H1 (cell line): ENCODE data around the gene CCDC192. TPM values are rescaled to one million over a fixed set of nuclear protein-coding genes. Genes with fewer than 3 reads are reported as not detected.

Experiments used
- CTCF ChIA-PET: fragments of 300-600 bp; sonication (Branson Sonifier 250); formaldehyde crosslinking; loops from one replicate; lab custom pipeline; 2021; ENCODE audit not compliant: partially characterized antibody; lab: Charles Lee
- POLR2A ChIA-PET: fragments of 300-600 bp; sonication (Branson Sonifier 250); formaldehyde crosslinking; loops from one replicate; lab custom pipeline; 2021; ENCODE audit warnings: inconsistent platforms; ENCODE audit not compliant: partially characterized antibody; lab: Charles Lee
- DNase-seq, 2 experiments: peaks; one replicate each; pipeline versions ENCODE4 v3.0.0 to v3.0.0-alpha.2; 2010 to 2022; ENCODE audit warnings: low spot score in 2 of 2, low read depth in 1 of 2, mixed read lengths in 1 of 2
- FAIRE-seq: peaks from 2 replicates; lab custom pipeline; 2011; peaks lifted over from hg19 to GRCh38; lab: Jason Lieb, UNC
- H2AFZ ChIP-seq: 2 replicates; pipeline ENCODE4 v1.8.1; 2012; ENCODE audit warnings: low read length, inconsistent platforms
- H2AK5ac ChIP-seq: 2 replicates; pipeline ENCODE4 v1.6.1; 2013; ENCODE audit warnings: low read depth, low read length
- H2BK120ac ChIP-seq: replicated peaks from 2 replicates; pipeline ENCODE3; 2013; ENCODE audit warnings: low read depth, low read length, inconsistent platforms
- H2BK12ac ChIP-seq: 2 replicates; pipeline ENCODE4 v1.6.1; 2013; ENCODE audit warnings: low read depth, low read length
- H2BK15ac ChIP-seq: 2 replicates; pipeline ENCODE4 v1.6.1; 2013; ENCODE audit warnings: low read length
- H2BK20ac ChIP-seq: 2 replicates; pipeline ENCODE4 v1.6.1; 2013; ENCODE audit warnings: low read length
- H2BK5ac ChIP-seq: 2 replicates; pipeline ENCODE4 v1.6.1; 2013; ENCODE audit warnings: low read depth, low read length
- H3K14ac ChIP-seq: 2 replicates; pipeline ENCODE4 v1.6.1; 2013; ENCODE audit warnings: inconsistent platforms; ENCODE audit not compliant: insufficient read length
- H3K18ac ChIP-seq: 2 replicates; pipeline ENCODE4 v1.6.1; 2013; ENCODE audit warnings: low read length; ENCODE audit errors: extremely low read depth
- H3K23ac ChIP-seq: 2 replicates; pipeline ENCODE4 v1.6.1; 2013; ENCODE audit warnings: inconsistent platforms; ENCODE audit not compliant: insufficient read length
- H3K23me2 ChIP-seq: 2 replicates; pipeline ENCODE4 v1.6.1; 2013; ENCODE audit warnings: low read depth, low read length
- H3K27ac ChIP-seq: 2 replicates; pipeline ENCODE4 v1.6.1; 2011; ENCODE audit warnings: low read depth, low read length, inconsistent platforms
- H3K27me3 ChIP-seq, 4 experiments: replicated peaks in 1 of 4; 1 replicate in 1 of 4; 2 replicates in 3 of 4; pipeline versions ENCODE4 v1.6.1 to v1.8.1; 2011 to 2013; ENCODE audit warnings: low read length in 3 of 4, mild to moderate bottlenecking in 3 of 4, inconsistent platforms in 2 of 4, mixed read lengths in 2 of 4, moderate library complexity in 1 of 4; ENCODE audit not compliant: control insufficient read depth in 3 of 4, insufficient read depth in 3 of 4; ENCODE audit errors: extremely low read depth in 1 of 4
- H3K36me3 ChIP-seq, 4 experiments: 2 replicates each; pipeline versions ENCODE4 v1.6.1 to v1.8.1; 2011 to 2013; ENCODE audit warnings: mild to moderate bottlenecking in 4 of 4, low read length in 3 of 4, moderate library complexity in 2 of 4, control low read depth in 1 of 4, inconsistent platforms in 1 of 4; ENCODE audit not compliant: insufficient read depth in 4 of 4, control insufficient read depth in 2 of 4
- H3K4ac ChIP-seq: replicated peaks from 2 replicates; pipeline ENCODE3; 2013; ENCODE audit warnings: low read length, low read depth, mixed read lengths, inconsistent platforms; ENCODE audit not compliant: insufficient read length
- H3K4me1 ChIP-seq, 4 experiments: replicated peaks in 1 of 4; 1 replicate in 1 of 4; 2 replicates in 3 of 4; pipeline versions ENCODE4 v1.6.1 to v1.8.1; 2011 to 2013; ENCODE audit warnings: low read length in 3 of 4, inconsistent platforms in 2 of 4, mixed read lengths in 1 of 4; ENCODE audit not compliant: insufficient read depth in 4 of 4, control insufficient read depth in 3 of 4
- H3K4me2 ChIP-seq, 2 experiments: 2 replicates each; pipeline versions ENCODE4 v1.6.1 to v1.8.1; 2011 to 2013; ENCODE audit warnings: low read depth in 2 of 2, low read length in 2 of 2, control low read depth in 1 of 2, inconsistent platforms in 1 of 2, mild to moderate bottlenecking in 1 of 2; ENCODE audit not compliant: insufficient read depth in 1 of 2
- H3K4me3 ChIP-seq, 4 experiments: fragments of 200-600, 300-600 bp in 1 of 4; sonication (generic), shearing (Covaris generic), sonication (Bioruptor Twin) in 1 of 4; 2 replicates each; pipeline versions ENCODE4 v1.5.1 to v1.8.1; 2011 to 2016; ENCODE audit warnings: low read length in 4 of 4, low read depth in 3 of 4, control low read depth in 2 of 4, inconsistent platforms in 2 of 4, mild to moderate bottlenecking in 2 of 4, mixed read lengths in 1 of 4, moderate library complexity in 1 of 4; ENCODE audit not compliant: insufficient read depth in 2 of 4; ENCODE audit errors: extremely low read depth in 1 of 4
- H3K56ac ChIP-seq: replicated peaks from 2 replicates; pipeline ENCODE3; 2013; ENCODE audit warnings: low read depth, mild to moderate bottlenecking, mixed read lengths, low read length, inconsistent platforms; ENCODE audit not compliant: insufficient read length
- H3K79me1 ChIP-seq: 2 replicates; pipeline ENCODE4 v1.6.1; 2013; ENCODE audit warnings: low read depth, low read length, control low read depth
- H3K79me2 ChIP-seq, 2 experiments: 2 replicates each; pipeline versions ENCODE4 v1.6.1 to v1.8.1; 2012 to 2013; ENCODE audit warnings: low read length in 2 of 2, mild to moderate bottlenecking in 2 of 2, inconsistent platforms in 1 of 2; ENCODE audit not compliant: insufficient read depth in 2 of 2, control insufficient read depth in 1 of 2
- H3K9ac ChIP-seq, 4 experiments: replicated peaks in 1 of 4; 1 replicate in 1 of 4; 2 replicates in 3 of 4; pipeline versions ENCODE4 v1.6.1 to v1.8.1; 2011 to 2013; ENCODE audit warnings: low read depth in 3 of 4, low read length in 3 of 4, control low read depth in 2 of 4, mild to moderate bottlenecking in 2 of 4, moderate library complexity in 2 of 4, inconsistent platforms in 1 of 4; ENCODE audit errors: extremely low read depth in 1 of 4
- H3K9me3 ChIP-seq, 2 experiments: 2 replicates each; pipeline versions ENCODE4 v1.6.1 to v1.8.1; 2012 to 2013; ENCODE audit warnings: mild to moderate bottlenecking in 2 of 2, moderate library complexity in 2 of 2, control low read depth in 1 of 2, inconsistent platforms in 1 of 2, low read depth in 1 of 2, low read length in 1 of 2, mixed read lengths in 1 of 2; ENCODE audit not compliant: insufficient read depth in 2 of 2
- H4K20me1 ChIP-seq, 2 experiments: replicated peaks in 1 of 2; 2 replicates each; pipeline versions ENCODE3 to v1.8.1; 2011 to 2013; ENCODE audit warnings: inconsistent platforms in 2 of 2, low read length in 2 of 2, mild to moderate bottlenecking in 1 of 2; ENCODE audit not compliant: insufficient read depth in 2 of 2, control insufficient read depth in 1 of 2
- H4K5ac ChIP-seq: 2 replicates; pipeline ENCODE4 v1.6.1; 2013; ENCODE audit warnings: low read length, low read depth, mixed read lengths, inconsistent platforms; ENCODE audit not compliant: insufficient read length
- H4K8ac ChIP-seq: 2 replicates; pipeline ENCODE4 v1.8.0; 2013; ENCODE audit warnings: mild to moderate bottlenecking, moderate library complexity, low read length, inconsistent platforms; ENCODE audit not compliant: insufficient read depth; ENCODE audit errors: extremely low read depth
- H4K91ac ChIP-seq: replicated peaks from 2 replicates; pipeline ENCODE3; 2013; ENCODE audit warnings: low read length, mixed read lengths, inconsistent platforms; ENCODE audit not compliant: insufficient read length
- CBX8 ChIP-seq: fragments of 300-800, 300-1000 bp; sonication (generic); IDR thresholded peaks from 2 replicates; pipeline ENCODE4 v1.7.1; 2016; ENCODE audit warnings: low read depth, low read length, borderline replicate concordance
- KDM5A ChIP-seq: fragments of 200-600 bp; IDR thresholded peaks from 2 replicates; pipeline ENCODE4 v1.7.1; 2012; ENCODE audit warnings: mild to moderate bottlenecking, low read length, inconsistent platforms, mixed read lengths
- POLR2A ChIP-seq, 2 experiments: IDR thresholded peaks; 1 replicate in 1 of 2; 2 replicates in 1 of 2; pipeline ENCODE4 v1.6.1; 2011; ENCODE audit warnings: low read depth in 2 of 2, low read length in 2 of 2, mild to moderate bottlenecking in 2 of 2; ENCODE audit errors: control extremely low read depth in 1 of 2
- POU5F1 ChIP-seq: IDR thresholded peaks from 2 replicates; pipeline ENCODE4 v1.6.1; 2011; ENCODE audit warnings: low read depth, mild to moderate bottlenecking, low read length, moderate library complexity
- RAD21 ChIP-seq, 2 experiments: IDR thresholded peaks in 1 of 2; conservative IDR thresholded peaks in 1 of 2; 2 replicates each; pipeline ENCODE4 v1.6.1; 2011; ENCODE audit warnings: low read depth in 2 of 2, low read length in 2 of 2, improper control_type of control experiment in 1 of 2, inconsistent platforms in 1 of 2, mild to moderate bottlenecking in 1 of 2, moderate library complexity in 1 of 2
- RBBP5 ChIP-seq: IDR thresholded peaks from 2 replicates; pipeline ENCODE4 v1.7.1; 2012; ENCODE audit warnings: low read depth, mild to moderate bottlenecking, inconsistent platforms, low read length, moderate library complexity, borderline replicate concordance
- RXRA ChIP-seq: IDR thresholded peaks from 2 replicates; pipeline ENCODE4 v1.6.1; 2011; ENCODE audit warnings: low read depth, mild to moderate bottlenecking, low read length, moderate library complexity; ENCODE audit not compliant: insufficient read depth
- TBP ChIP-seq: IDR thresholded peaks from 2 replicates; pipeline ENCODE4 v1.6.1; 2011; ENCODE audit warnings: low read depth, low read length, improper control_type of control experiment
- WGBS, 2 experiments: shearing (Covaris generic) in 1 of 2; methylation state at CpG; one replicate each; pipeline versions ENCODE4 v1.1.6 to v1.1.7; 2013 to 2015; ENCODE audit warnings: low lambda C conversion rate in 2 of 2, mixed read lengths in 2 of 2, inconsistent platforms in 1 of 2, low coverage in 1 of 2, missing lambda C conversion rate in 1 of 2; ENCODE audit not compliant: insufficient replicate concordance in 2 of 2, insufficient coverage in 1 of 2, insufficient read length in 1 of 2; ENCODE audit errors: extremely low coverage in 1 of 2, missing lambda C conversion rate in 1 of 2; 5-methylcytosine and 5-hydroxymethylcytosine counted together
- polyA plus RNA-seq, 7 experiments: library from polyadenylated mRNA; depleted of rRNA in 3 of 7; stranded (reverse) in 5 of 7; unstranded in 2 of 7; fragments of >200 nt in 5 of 7; fragments of 200-250 nt in 2 of 7; gene quantifications; 1 replicate in 5 of 7; 2 replicates in 1 of 7; 4 replicates in 1 of 7; pipeline versions ENCODE4 v1.2.1 to v1.2.3, GENCODE V29; 2011 to 2013; ENCODE audit warnings: missing spikeins in 2 of 7, mixed read lengths in 2 of 7
- total RNA-seq: library from RNA; stranded (reverse); fragmentation: NEBNext Ultra II Directional; extraction: Animal tissue kit (Norgen Biotek cat#: 25700); gene quantifications from 2 replicates; pipeline ENCODE4 v1.2.1, GENCODE V29; 2021
- TF ChIP-seq, protein P1 (sequence below): IDR thresholded peaks from 2 replicates; pipeline ENCODE4 v1.6.1; 2012; ENCODE audit warnings: low read length, inconsistent platforms
- TF ChIP-seq, protein P2 (sequence below): IDR thresholded peaks from 2 replicates; pipeline ENCODE4 v1.6.1; 2011; ENCODE audit warnings: low read length, improper control_type of control experiment

CCDC192 gene
- total and polyA plus RNA-seq, 2 of the 8 experiments (the other 6 are each of a cell fraction or from before 2014, with no cell fraction given) = 0.61 TPM; not detected in 1

DNA sequence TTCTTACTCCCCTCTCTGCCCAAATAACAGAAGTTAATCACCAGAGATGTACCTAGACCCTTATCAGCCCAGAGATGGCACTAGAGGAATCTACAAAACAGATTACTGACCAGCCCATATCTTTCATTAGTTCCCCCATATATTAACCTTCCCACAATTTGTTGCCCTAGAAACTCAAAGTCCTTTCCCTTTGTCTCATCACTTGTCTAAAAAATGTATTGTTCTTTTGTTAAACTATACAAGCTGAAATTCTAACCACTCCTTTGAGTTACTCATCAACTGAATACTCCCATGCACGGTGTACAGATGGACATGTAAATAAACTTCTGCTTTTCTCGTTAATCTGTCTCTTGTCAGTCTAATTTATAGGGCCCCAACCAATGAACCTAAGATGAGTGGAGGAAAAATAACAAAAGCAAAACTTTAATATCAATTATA, 130.9 kb downstream of the CCDC192 start:
- DNase-seq (no peak), FAIRE-seq (no peak)
- Histone ChIP-seq H4K8ac (no peak overlapping the region), H3K4me2 (no peak overlapping the region), H3K27ac (no peak overlapping the region), H3K4me3 (no peak overlapping the region), H2BK20ac (no peak overlapping the region), H4K20me1 (no peaks in the 10 kb centered on the region), H3K36me3 (no peaks in the 10 kb centered on the region), H3K9ac (no peak overlapping the region), H4K91ac (no peak overlapping the region), H4K5ac (no peak overlapping the region), H3K23me2 (no peaks in the 10 kb centered on the region), H2BK15ac (no peak overlapping the region), H3K56ac (no peak overlapping the region), H2BK12ac (no peak overlapping the region), H2AFZ (no peak overlapping the region), H2AK5ac (no peak overlapping the region), H3K18ac (no peak overlapping the region), H3K4me1 (0 out of 7 replicates have a peak, but pooled peaks cover 0 to 2% (median 0%) of the 10 kb centered on the region in 4 experiments), H3K23ac (no peak overlapping the region), H3K27me3 (no peaks in the 10 kb centered on the region), H3K14ac (no peak overlapping the region), H2BK120ac (no peak overlapping the region), H3K4ac (no peak overlapping the region), H2BK5ac (no peak overlapping the region), H3K79me2 (no peaks in the 10 kb centered on the region), H3K79me1 (no peaks in the 10 kb centered on the region), H3K9me3 (no peaks in the 10 kb centered on the region)
- POLR2A ChIA-PET = no interaction called here
- WGBS, 2 experiments = 78% methylated on average over 2 of the region's 2 CpGs; no CpG with 5 or more reads in 1 of the 2 experiments
- TF ChIP-seq RAD21 (IDR thresholded peaks at IDR 0.05 in 1 of 2, conservative IDR thresholded peaks at IDR 0.05 in 1 of 2; ENCODE audit: low read depth in 2 of 2, low read length in 2 of 2) (no peak), POU5F1 (no peak), RBBP5 (no peak), POLR2A (IDR thresholded peaks at IDR 0.05; ENCODE audit: control extremely low read depth in 1 of 2, low read depth in 2 of 2, low read length in 2 of 2) (no peak), TBP (no peak), KDM5A (no peak), CBX8 (no peak), RXRA (no peak)
- TF ChIP-seq, protein P1, sequence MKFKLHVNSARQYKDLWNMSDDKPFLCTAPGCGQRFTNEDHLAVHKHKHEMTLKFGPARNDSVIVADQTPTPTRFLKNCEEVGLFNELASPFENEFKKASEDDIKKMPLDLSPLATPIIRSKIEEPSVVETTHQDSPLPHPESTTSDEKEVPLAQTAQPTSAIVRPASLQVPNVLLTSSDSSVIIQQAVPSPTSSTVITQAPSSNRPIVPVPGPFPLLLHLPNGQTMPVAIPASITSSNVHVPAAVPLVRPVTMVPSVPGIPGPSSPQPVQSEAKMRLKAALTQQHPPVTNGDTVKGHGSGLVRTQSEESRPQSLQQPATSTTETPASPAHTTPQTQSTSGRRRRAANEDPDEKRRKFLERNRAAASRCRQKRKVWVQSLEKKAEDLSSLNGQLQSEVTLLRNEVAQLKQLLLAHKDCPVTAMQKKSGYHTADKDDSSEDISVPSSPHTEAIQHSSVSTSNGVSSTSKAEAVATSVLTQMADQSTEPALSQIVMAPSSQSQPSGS = no peak
- TF ChIP-seq, protein P2, sequence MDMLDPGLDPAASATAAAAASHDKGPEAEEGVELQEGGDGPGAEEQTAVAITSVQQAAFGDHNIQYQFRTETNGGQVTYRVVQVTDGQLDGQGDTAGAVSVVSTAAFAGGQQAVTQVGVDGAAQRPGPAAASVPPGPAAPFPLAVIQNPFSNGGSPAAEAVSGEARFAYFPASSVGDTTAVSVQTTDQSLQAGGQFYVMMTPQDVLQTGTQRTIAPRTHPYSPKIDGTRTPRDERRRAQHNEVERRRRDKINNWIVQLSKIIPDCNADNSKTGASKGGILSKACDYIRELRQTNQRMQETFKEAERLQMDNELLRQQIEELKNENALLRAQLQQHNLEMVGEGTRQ = no peak
- CTCF ChIA-PET = interaction anchor here (1.3 to 1.9 kb wide), 4 partner anchors 14 to 271 kb away, joined by 3 to 6 read pairs (median 4); no protein-coding TSS in a partner anchor
